Activated CD8-positive, alpha-beta memory T cell treated with anti-CD3 and anti-CD28 coated beads for 1 hour (primary cell): ENCODE measurements around the gene NTHL1.

Experiments
- DNase-seq, 2 donors: peaks; one replicate each; pipeline ENCODE4 v3.0.0-alpha.2; 2020; ENCODE audit warnings: low read depth in 1 of 2; ENCODE audit errors: extremely low read depth in 1 of 2

The NTHL1 gene

GRCh38 chr16:2084895-2085625, 37.4 kb upstream of the NTHL1 start:
- DNase-seq, result no peak

- DNase-seq, result no peak
Observed at GRCh38 chr16:2083876-2084780, 36.5 kb upstream of the NTHL1 start.

GRCh38 chr16:2083409-2083808, 35.8 kb upstream of the NTHL1 start:
- DNase-seq, result no peak

- no peak for DNase-seq
Observed at GRCh38 chr16:2082983-2083364, 35.3 kb upstream of the NTHL1 start.

- DNase-seq, result no peak
Observed at GRCh38 chr16:2082171-2082982, 34.7 kb upstream of the NTHL1 start.

- DNase-seq, result no peak
Observed at GRCh38 chr16:2081201-2082084, 33.8 kb upstream of the NTHL1 start.

- DNase-seq, result no peak
Observed at GRCh38 chr16:2079991-2080390, 32.4 kb upstream of the NTHL1 start.

GRCh38 chr16:2079311-2079800, 31.7 kb upstream of the NTHL1 start:
- no peak for DNase-seq

GRCh38 chr16:2078691-2079090, 31.1 kb upstream of the NTHL1 start:
- no peak for DNase-seq

GRCh38 chr16:2078096-2078495, 30.5 kb upstream of the NTHL1 start:
- DNase-seq, result no peak

- DNase-seq, result no peak
Observed at GRCh38 chr16:2077696-2078095, 30.1 kb upstream of the NTHL1 start.

- DNase-seq, result no peak
Observed at GRCh38 chr16:2077016-2077415, 29.4 kb upstream of the NTHL1 start.

- DNase-seq, result no peak
Observed at GRCh38 chr16:2076072-2076865, 28.6 kb upstream of the NTHL1 start.

- no peak for DNase-seq
Observed at GRCh38 chr16:2075631-2076030, 28.0 kb upstream of the NTHL1 start.

- no peak for DNase-seq
Observed at GRCh38 chr16:2074071-2074470, 26.4 kb upstream of the NTHL1 start.

- no peak for DNase-seq
Observed at GRCh38 chr16:2072926-2073325, 25.3 kb upstream of the NTHL1 start.

GRCh38 chr16:2071454-2072202, 24.0 kb upstream of the NTHL1 start:
- DNase-seq, result no peak

- no peak for DNase-seq
Observed at GRCh38 chr16:2070576-2071453, 23.2 kb upstream of the NTHL1 start.
